ENCODE measurements around the gene RAPGEF4. TPM values are rescaled to one million over a fixed set of nuclear protein-coding genes. Genes with fewer than 3 reads are reported as not detected.

The RAPGEF4 gene
- total RNA-seq, 1 experiment from 2014 or later = 0.98 TPM

DNA sequence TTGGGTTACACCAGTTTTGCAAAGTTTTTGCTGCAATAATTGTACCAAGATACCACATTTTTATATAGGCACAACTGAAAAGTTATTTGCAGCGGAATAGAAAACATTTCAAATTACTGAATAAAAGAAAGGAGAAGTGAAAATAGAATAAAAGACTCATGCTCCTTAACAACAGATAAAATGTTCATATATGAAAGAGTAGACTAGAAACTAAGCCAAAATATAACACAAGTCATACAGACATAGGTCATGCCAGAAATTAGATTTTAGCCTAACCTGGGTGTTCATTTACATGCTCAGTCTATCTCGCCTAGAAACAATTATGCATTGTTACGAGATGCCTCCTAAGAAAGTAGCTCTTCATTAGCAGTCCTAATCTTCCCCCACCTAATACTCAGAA lies 323.6 kb downstream of the RAPGEF4 start:
- BruUV-seq (replicated peaks) = no TSS peak
- TF ChIP-seq, protein P1, sequence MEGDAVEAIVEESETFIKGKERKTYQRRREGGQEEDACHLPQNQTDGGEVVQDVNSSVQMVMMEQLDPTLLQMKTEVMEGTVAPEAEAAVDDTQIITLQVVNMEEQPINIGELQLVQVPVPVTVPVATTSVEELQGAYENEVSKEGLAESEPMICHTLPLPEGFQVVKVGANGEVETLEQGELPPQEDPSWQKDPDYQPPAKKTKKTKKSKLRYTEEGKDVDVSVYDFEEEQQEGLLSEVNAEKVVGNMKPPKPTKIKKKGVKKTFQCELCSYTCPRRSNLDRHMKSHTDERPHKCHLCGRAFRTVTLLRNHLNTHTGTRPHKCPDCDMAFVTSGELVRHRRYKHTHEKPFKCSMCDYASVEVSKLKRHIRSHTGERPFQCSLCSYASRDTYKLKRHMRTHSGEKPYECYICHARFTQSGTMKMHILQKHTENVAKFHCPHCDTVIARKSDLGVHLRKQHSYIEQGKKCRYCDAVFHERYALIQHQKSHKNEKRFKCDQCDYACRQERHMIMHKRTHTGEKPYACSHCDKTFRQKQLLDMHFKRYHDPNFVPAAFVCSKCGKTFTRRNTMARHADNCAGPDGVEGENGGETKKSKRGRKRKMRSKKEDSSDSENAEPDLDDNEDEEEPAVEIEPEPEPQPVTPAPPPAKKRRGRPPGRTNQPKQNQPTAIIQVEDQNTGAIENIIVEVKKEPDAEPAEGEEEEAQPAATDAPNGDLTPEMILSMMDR (IDR thresholded peaks at IDR 0.05; ENCODE audit: insufficient read depth in 1 of 2, low read depth in 1 of 2, low read length in 1 of 2, severe bottlenecking in 1 of 2, unreplicated experiment in 1 of 2) = no peak
- Histone ChIP-seq H3K4me1 (peaks cover 15% of the 10 kb centered on the region), H3K9me3 (no peaks in the 10 kb centered on the region), H3K36me3 (ENCODE audit: control insufficient read depth, insufficient read depth, low read length) (no peaks in the 10 kb centered on the region), H3K27me3 (replicated peaks; ENCODE audit: control insufficient read depth, insufficient read depth, low read length) (no peaks in the 10 kb centered on the region), H3K4me3 (ENCODE audit: low read depth, low read length) (no peak overlapping the region)
- Mint-ChIP-seq H3K27ac (ENCODE audit: unreplicated experiment) (no peak overlapping the region), H3K9me3 (ENCODE audit: unreplicated experiment) (peaks cover 15% of the 10 kb centered on the region), H3K36me3 (ENCODE audit: insufficient read depth, unreplicated experiment) (no peaks in the 10 kb centered on the region), H3K4me1 (ENCODE audit: low read depth, unreplicated experiment) (peaks cover 6% of the 10 kb centered on the region), H3K4me3 (ENCODE audit: unreplicated experiment) (no peak overlapping the region), H3K27me3 (ENCODE audit: insufficient read depth, unreplicated experiment) (no peaks in the 10 kb centered on the region)
- no peak for DNase-seq
- POLR2A ChIA-PET = no interaction called here
- intact Hi-C loops (cut with micrococcal nuclease; ENCODE audit: unreplicated experiment) = no loop called here
- CTCF ChIA-PET = no interaction called here

DNA sequence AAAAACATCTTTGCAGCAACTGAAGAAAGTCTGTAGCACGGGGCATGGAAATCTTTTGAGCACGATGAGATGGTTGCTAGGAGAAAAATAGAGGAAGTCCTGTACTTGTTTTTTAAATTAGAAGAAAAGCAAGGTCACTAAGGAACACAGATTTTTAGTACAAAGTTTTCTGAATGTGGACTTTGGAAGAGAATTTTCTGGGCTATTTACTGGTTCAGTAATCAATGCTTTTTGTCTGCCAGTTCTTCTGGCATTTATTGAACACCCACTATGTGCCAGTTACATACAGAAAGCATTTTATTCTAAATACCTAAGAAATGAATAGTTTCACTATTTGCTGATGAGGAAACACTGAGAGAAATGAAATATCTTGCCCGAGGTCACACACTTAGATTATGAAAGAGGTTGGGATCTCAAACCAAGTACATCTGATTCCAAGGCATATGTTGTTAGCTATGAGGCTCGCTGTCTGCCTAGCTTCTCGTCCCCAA lies 324.4 kb downstream of the RAPGEF4 start:
- no peaks in the 10 kb centered on the region for H3K36me3 ChIP-seq (ENCODE audit: control insufficient read depth, insufficient read depth, low read length)
- ChIA-PET CTCF (no interaction called here), POLR2A (no interaction called here)
- H3K27me3 ChIP-seq (replicated peaks; ENCODE audit: control insufficient read depth, insufficient read depth, low read length) = no peaks in the 10 kb centered on the region
- H3K4me1 ChIP-seq = peaks cover 10% of the 10 kb centered on the region
- Mint-ChIP-seq H3K27ac (ENCODE audit: unreplicated experiment) (no peak overlapping the region), H3K27me3 (ENCODE audit: insufficient read depth, unreplicated experiment) (no peaks in the 10 kb centered on the region), H3K4me1 (ENCODE audit: low read depth, unreplicated experiment) (peaks cover 6% of the 10 kb centered on the region), H3K9me3 (ENCODE audit: unreplicated experiment) (peaks cover 15% of the 10 kb centered on the region), H3K4me3 (ENCODE audit: unreplicated experiment) (no peak overlapping the region), H3K36me3 (ENCODE audit: insufficient read depth, unreplicated experiment) (no peaks in the 10 kb centered on the region)
- TF ChIP-seq, protein P1 (IDR thresholded peaks at IDR 0.05; ENCODE audit: insufficient read depth in 1 of 2, low read depth in 1 of 2, low read length in 1 of 2, severe bottlenecking in 1 of 2, unreplicated experiment in 1 of 2) = no peak
- DNase-seq = no peak
- H3K9me3 ChIP-seq = no peaks in the 10 kb centered on the region
- no peak overlapping the region for H3K4me3 ChIP-seq (ENCODE audit: low read depth, low read length)
- intact Hi-C loops (cut with micrococcal nuclease; ENCODE audit: unreplicated experiment) = no loop called here
- BruUV-seq (replicated peaks) = no TSS peak

DNA sequence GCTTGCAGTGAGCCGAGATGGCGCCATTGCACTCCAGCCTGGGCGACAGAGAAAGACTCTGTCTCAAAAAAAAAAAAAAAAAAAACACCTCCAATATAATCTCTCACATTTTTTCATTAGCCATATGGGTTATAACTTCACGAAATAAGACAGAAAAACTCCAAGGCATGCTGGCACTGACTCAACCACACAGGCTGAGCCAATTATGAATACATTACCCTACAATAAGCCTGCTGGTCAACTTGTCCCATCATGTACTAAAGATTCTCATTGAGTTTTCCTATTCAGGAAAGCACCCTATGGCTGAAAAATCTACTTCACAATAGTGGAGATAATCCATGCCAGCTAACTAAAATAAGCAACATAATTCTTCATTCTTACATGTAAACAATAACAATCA lies 327.2 kb downstream of the RAPGEF4 start:
- Mint-ChIP-seq H3K36me3 (ENCODE audit: insufficient read depth, unreplicated experiment) (no peaks in the 10 kb centered on the region), H3K4me3 (ENCODE audit: unreplicated experiment) (no peak overlapping the region), H3K9me3 (ENCODE audit: unreplicated experiment) (peaks cover 15% of the 10 kb centered on the region), H3K27ac (ENCODE audit: unreplicated experiment) (no peak overlapping the region), H3K4me1 (ENCODE audit: low read depth, unreplicated experiment) (peaks cover 13% of the 10 kb centered on the region), H3K27me3 (ENCODE audit: insufficient read depth, unreplicated experiment) (peaks cover 3% of the 10 kb centered on the region)
- Histone ChIP-seq H3K4me1 (peaks cover 10% of the 10 kb centered on the region), H3K9me3 (no peaks in the 10 kb centered on the region), H3K36me3 (ENCODE audit: control insufficient read depth, insufficient read depth, low read length) (no peaks in the 10 kb centered on the region), H3K27me3 (replicated peaks; ENCODE audit: control insufficient read depth, insufficient read depth, low read length) (no peaks in the 10 kb centered on the region; the same call in 1 of the 2 replicates), H3K4me3 (ENCODE audit: low read depth, low read length) (no peak overlapping the region)
- POLR2A ChIA-PET = no interaction called here
- intact Hi-C loops (cut with micrococcal nuclease; ENCODE audit: unreplicated experiment) = no loop called here
- TF ChIP-seq, protein P1 (IDR thresholded peaks at IDR 0.05; ENCODE audit: insufficient read depth in 1 of 2, low read depth in 1 of 2, low read length in 1 of 2, severe bottlenecking in 1 of 2, unreplicated experiment in 1 of 2) = no peak
- no TSS peak for BruUV-seq (replicated peaks)
- no peak for DNase-seq
- CTCF ChIA-PET = no interaction called here
